ENCODE measurements around the gene P2RX2.

DNA sequence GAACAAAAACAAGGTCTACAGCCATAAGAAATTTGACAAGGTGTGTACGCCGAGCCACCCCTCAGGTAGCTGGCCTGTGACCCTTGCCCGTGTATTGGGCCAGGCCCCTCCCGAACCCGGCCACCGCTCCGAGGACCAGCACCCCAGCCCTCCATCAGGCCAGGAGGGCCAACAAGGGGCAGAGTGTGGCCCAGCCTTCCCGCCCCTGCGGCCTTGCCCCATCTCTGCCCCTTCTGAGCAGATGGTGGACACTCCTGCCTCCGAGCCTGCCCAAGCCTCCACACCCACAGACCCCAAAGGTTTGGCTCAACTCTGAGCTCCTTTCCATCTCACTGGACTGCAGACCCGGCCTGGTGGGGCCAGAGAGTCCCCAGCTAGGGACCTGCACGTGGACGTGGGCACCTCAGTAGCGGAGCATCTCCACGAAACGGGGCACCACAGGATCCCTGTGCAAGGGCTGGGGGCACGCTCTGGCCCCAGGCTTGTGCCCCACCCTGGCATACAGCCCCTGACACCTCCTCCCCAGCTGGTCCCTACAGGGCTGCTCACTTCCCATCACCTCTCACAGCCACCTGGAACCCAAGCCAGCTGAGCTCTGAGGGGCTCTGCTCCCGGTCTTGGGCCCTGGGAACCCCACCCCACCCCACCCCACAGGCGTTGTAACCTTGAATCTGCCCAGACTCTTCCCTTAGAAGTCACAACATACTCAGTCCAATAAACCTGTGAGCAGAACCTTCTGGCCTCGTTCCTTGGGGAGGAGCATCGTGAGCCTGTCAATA, 3.3 kb downstream of the P2RX2 start:
- TF ChIP-seq, protein P1, sequence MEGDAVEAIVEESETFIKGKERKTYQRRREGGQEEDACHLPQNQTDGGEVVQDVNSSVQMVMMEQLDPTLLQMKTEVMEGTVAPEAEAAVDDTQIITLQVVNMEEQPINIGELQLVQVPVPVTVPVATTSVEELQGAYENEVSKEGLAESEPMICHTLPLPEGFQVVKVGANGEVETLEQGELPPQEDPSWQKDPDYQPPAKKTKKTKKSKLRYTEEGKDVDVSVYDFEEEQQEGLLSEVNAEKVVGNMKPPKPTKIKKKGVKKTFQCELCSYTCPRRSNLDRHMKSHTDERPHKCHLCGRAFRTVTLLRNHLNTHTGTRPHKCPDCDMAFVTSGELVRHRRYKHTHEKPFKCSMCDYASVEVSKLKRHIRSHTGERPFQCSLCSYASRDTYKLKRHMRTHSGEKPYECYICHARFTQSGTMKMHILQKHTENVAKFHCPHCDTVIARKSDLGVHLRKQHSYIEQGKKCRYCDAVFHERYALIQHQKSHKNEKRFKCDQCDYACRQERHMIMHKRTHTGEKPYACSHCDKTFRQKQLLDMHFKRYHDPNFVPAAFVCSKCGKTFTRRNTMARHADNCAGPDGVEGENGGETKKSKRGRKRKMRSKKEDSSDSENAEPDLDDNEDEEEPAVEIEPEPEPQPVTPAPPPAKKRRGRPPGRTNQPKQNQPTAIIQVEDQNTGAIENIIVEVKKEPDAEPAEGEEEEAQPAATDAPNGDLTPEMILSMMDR (IDR thresholded peaks at IDR 0.05; ENCODE audit: low read depth, low read length, missing input control), result no peak
- TF ChIP-seq YY1 (IDR thresholded peaks at IDR 0.05), result no peak
- no peak for TF ChIP-seq JUND (IDR thresholded peaks at IDR 0.05)
- TF ChIP-seq, protein P2, sequence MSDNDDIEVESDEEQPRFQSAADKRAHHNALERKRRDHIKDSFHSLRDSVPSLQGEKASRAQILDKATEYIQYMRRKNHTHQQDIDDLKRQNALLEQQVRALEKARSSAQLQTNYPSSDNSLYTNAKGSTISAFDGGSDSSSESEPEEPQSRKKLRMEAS (IDR thresholded peaks at IDR 0.05), result no peak
- no peak for TF ChIP-seq TAF1 (conservative IDR thresholded peaks at IDR 0.05)
- no peak for TF ChIP-seq RAD21 (IDR thresholded peaks at IDR 0.05)
- TF ChIP-seq EGR1 (IDR thresholded peaks at IDR 0.05; ENCODE audit: low read depth in 2 of 2), result no peak
- TF ChIP-seq, protein P3, sequence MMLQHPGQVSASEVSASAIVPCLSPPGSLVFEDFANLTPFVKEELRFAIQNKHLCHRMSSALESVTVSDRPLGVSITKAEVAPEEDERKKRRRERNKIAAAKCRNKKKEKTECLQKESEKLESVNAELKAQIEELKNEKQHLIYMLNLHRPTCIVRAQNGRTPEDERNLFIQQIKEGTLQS (IDR thresholded peaks at IDR 0.05), result no peak

All from liver (tissue), 3 donors.